HL-60/S4 treated with phorbol 12-myristate 13-acetate at 8.2 ng/mL for 4 days and 3 days (cell line): ENCODE results near the gene FLNA.
"Not testable (repeated sequence)": the region's sequence is repeated elsewhere in the genome, so short reads cannot be mapped to it uniquely, and the experiment has no call there.

Source experiments
- in situ Hi-C: fragments of 300-500 bp; cut with MboI; formaldehyde crosslinking; loops from 2 replicates; pipeline ENCODE4 v1.15.0; 2022; ENCODE audit warnings: low sequenced_read_pairs

Gene FLNA

GRCh38 chrX:154398668-154399526 is 24.5 kb upstream of the FLNA start:
- in situ Hi-C loops: no loop called here

- in situ Hi-C loops: no loop called here
These were observed 23.6 kb upstream of the FLNA start, which contains the start of gene RPL10 for GRCh38 chrX:154397888-154398667. TSS of gene RPL10 (plus strand) at chrX:154398377. CDS start at chrX:154398520, 143 bp downstream.

GRCh38 chrX:154396973-154397887 is 22.8 kb upstream of the FLNA start:
- in situ Hi-C loops: no loop called here

GRCh38 chrX:154396363-154396762 is 21.9 kb upstream of the FLNA start:
- in situ Hi-C loops: not testable (repeated sequence)

GRCh38 chrX:154389812-154390747 is 15.6 kb upstream of the FLNA start:
- in situ Hi-C loops: not testable (repeated sequence)

GRCh38 chrX:154388649-154389048 is 14.2 kb upstream of the FLNA start:
- in situ Hi-C loops: not testable (repeated sequence)

GRCh38 chrX:154388094-154388493 is 13.7 kb upstream of the FLNA start:
- in situ Hi-C loops: not testable (repeated sequence)

- in situ Hi-C loops: no loop called here
These were observed 10.0 kb upstream of the FLNA start for GRCh38 chrX:154384284-154384892.

- in situ Hi-C loops: no loop called here
These were observed 9.2 kb upstream of the FLNA start for GRCh38 chrX:154383359-154384283.

- in situ Hi-C loops: no loop called here
These were observed 8.1 kb upstream of the FLNA start for GRCh38 chrX:154382483-154383069.

GRCh38 chrX:154381271-154381670 is 6.8 kb upstream of the FLNA start:
- in situ Hi-C loops: no loop called here

GRCh38 chrX:154380787-154381186 is 6.4 kb upstream of the FLNA start:
- in situ Hi-C loops: no loop called here

GRCh38 chrX:154380153-154380552 is 5.7 kb upstream of the FLNA start:
- in situ Hi-C loops: no loop called here

GRCh38 chrX:154379569-154379951 is 5.1 kb upstream of the FLNA start:
- in situ Hi-C loops: no loop called here

- in situ Hi-C loops: no loop called here
These were observed 4.5 kb upstream of the FLNA start, which contains the start of gene EMD for GRCh38 chrX:154378799-154379568. TSS of gene EMD (plus strand) at chrX:154379295. CDS start at chrX:154379485, 190 bp downstream.

GRCh38 chrX:154378059-154378798 is 3.8 kb upstream of the FLNA start:
- in situ Hi-C loops: no loop called here
